Nucleus accumbens (tissue), 56 donors: ENCODE data around the gene EXOSC5.

Experiments
- DNase-seq, 56 donors: peaks; one replicate each; lab custom pipeline; 2025; lab: John Stamatoyannopoulos, UW

The EXOSC5 gene

DNA sequence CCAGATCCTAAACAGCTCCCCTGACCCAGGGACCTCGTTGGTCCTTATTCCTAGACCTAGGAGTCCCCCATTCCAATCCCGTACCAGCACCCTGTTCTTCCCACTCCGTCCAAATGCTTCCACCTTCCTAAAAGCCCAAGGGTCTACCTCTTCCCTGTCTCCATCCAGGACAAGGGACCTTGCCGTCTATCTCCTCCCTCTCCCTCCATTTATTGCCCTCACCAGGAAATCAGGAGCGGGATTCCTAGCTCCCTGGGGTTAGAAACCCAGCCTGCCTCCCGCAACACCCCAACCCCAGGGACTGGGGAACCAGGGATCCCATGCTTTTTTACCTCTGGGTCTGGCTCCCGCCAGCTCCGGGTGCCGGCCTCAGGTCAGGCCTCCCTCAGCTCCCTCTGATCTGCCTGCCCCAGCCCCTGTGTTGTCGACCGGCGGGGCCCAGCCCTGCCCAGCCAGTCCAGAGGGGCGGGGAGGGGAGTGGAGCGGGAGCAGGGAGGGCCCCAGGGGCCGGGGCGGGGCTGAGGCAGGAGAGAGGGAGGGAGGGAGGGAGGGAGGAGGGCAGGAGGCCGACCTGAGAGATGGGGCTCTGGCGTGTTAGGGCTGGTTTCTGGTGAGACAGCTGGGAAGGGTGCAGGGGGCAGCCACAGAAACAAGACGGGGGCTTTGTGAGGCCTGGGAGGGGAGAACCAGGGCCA is 29.9 kb upstream of the EXOSC5 start, which contains the start of gene B3GNT8:
Gene B3GNT8 (minus strand): TSS at position 423 of the 695 bp plus-strand sequence. CDS start 596 bp downstream, outside the sequence.
- peak in 2 of 56 donors; percentile 22 to 52 for DNase-seq

GRCh38 chr19:41426116-41426841 is 29.1 kb upstream of the EXOSC5 start:
- no peak for DNase-seq

GRCh38 chr19:41425174-41426115 is 28.3 kb upstream of the EXOSC5 start:
- no peak for DNase-seq

GRCh38 chr19:41424335-41425173 is 27.4 kb upstream of the EXOSC5 start:
- no peak for DNase-seq

DNA sequence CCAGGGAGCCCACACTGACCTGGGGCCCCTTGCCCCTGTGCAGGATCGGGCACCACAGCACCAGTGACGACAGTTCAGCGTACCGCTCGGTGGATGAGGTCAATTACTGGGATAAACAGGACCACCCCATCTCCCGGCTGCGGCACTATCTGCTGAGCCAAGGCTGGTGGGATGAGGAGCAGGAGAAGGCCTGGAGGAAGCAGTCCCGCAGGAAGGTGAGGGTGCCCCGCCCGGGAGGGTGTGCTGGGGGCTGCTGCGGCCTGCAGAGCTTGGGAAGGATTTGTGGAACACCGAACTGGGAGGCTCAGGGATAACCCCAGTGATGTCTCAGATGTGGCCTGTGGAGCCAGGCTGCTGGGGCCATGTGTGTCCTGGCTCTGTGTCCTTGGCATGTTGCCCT is 25.8 kb upstream of the EXOSC5 start:
- no peak for DNase-seq

DNA sequence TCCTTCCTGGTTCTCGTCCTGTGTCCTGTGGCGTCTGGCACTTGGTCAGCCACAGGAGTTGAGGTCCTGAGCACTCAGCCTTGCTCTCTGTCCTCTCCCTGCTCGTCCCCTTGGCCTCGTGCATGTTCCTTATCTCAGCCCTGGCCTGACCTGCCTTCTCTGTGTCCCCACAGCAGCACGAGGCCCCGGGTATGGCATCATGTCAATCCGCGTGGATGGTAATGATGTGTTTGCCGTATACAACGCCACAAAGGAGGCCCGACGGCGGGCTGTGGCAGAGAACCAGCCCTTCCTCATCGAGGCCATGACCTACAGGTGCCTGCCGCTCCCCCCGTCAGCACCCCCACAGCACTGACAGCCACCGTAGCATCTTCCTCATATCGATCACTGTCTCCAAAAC is 25.3 kb upstream of the EXOSC5 start:
- DNase-seq, result no peak

- DNase-seq, result no peak
Observed at GRCh38 chr19:41421973-41422372, 24.8 kb upstream of the EXOSC5 start.

DNA sequence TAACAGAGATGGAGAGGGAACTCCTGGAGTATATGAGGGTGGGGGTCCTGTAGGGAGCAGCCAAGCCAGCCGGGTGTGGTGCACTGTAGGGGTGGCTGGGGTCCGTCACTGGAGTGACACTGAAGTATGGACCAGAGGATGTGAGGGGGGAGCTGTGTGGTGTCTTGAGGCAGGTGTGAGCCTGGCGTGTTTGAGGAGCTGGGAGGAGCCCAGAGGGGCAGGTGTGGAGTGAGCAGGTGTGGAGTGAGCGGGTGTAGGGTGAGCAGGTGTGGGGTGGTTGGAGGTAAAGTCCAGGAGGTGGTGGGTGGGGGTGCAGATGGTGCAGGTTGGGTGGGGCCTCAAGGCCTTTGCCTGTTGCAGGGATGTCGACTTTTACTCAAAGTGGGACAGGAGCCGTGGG is 24.2 kb upstream of the EXOSC5 start:
- no peak for DNase-seq

GRCh38 chr19:41420101-41420880 is 23.1 kb upstream of the EXOSC5 start:
- peak in 3 of 56 donors; percentile 8 to 39 (median 9) for DNase-seq

DNA sequence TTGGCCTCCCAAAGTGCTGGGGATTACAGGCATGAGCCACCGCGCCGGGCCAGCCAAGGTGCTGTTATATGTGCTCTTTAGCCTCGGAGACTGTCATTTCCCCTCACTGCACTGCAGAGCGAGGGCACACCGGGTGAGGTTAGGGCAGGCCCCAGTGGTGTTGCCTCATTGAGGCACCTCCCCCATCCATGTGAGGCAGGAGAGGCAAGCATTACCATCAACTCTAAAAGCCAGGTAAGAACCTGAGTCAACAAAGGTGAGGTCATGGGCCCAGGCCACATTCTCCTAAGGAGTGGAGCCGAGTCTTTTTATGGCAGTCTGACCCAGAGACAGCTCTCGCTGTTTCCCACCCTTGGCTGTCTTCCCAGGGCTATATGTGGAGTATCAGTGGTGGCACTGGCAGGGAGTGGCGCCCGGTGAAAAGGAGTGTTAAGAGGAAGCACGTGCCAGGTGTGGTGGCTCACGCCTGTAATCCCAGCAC is 19.1 kb upstream of the EXOSC5 start:
- no peak for DNase-seq

DNA sequence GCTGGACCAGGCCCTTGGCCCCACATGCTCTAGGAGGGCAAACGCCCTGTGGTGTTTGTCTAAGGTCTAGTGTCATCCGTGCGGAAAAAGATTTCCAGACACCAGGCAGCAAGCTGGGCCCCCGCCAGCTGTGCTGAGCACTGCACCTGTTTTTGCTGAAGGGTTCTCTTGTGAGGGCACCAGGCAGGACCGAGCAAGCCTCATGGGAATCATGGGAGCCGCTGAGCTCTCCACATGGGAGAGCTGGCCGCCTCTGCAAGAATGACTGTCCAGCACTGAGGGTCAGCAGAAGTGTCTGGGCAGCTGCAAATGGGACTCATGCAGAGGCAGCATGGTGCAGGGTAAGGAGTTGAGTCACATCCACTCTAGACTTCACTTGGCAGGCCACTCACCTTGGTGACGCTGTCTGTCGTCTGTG is 18.0 kb upstream of the EXOSC5 start:
- no peak for DNase-seq

GRCh38 chr19:41414461-41414860 is 17.3 kb upstream of the EXOSC5 start:
- no peak for DNase-seq

GRCh38 chr19:41413947-41414346 is 16.8 kb upstream of the EXOSC5 start:
- DNase-seq, result no peak

DNA sequence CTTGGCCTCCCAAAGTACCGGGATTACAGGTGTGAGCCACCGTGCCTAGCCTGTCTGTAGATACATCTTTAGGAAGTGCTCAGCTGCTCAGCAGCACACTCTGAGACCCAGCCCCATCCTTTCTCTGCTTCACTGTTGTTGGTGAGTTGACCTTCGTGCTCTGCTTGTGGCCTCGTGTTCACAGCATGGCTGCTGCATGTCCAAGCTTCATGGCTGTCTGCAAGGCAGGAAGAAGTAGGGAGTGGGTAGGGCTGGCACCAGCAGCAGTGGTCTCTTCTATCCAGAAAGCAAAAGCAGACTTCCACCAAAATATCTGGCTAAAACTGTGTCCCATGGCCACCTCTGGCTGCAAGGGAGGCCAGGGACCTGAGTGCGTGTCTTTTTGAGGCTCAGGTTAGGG is 15.8 kb upstream of the EXOSC5 start:
- no peak for DNase-seq

- DNase-seq, result peak in 43 of 56 donors; percentile 1 to 80 (median 42)
Observed at GRCh38 chr19:41411968-41412265, 14.8 kb upstream of the EXOSC5 start.

GRCh38 chr19:41411100-41411967 is 14.2 kb upstream of the EXOSC5 start:
- no peak for DNase-seq

- no peak for DNase-seq
Observed at GRCh38 chr19:41410336-41411054, 13.3 kb upstream of the EXOSC5 start.

DNA sequence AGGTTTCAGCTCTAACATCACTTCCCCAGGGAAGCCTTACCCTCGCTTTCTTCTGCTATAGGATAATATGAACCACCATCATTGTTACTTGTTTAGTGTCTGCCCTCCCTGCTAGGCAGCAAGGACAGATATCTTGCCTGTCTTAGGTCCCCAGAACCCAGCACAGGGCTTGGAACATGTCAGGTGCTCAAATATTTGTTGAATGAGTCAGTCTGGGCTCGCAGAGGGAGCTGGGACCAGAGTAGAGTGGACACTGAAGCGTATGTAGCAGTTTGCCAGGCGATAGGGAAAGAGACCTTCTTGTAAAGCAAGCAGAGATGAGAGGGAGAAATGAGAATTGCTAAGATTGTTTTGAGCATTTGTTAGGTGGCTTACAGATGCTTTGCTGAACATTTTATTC is 12.1 kb upstream of the EXOSC5 start:
- DNase-seq, result no peak
